Tibial nerve (tissue), 4 donors: Measurements from ENCODE around the gene SRRD. TPM values are rescaled to one million over a fixed set of nuclear protein-coding genes. Genes with fewer than 3 reads are reported as not detected.

Experiments
- DNase-seq, 2 donors: peaks; one replicate each; pipeline ENCODE4 v3.0.0-alpha.2; 2019; ENCODE audit warnings: low spot score in 2 of 2
- H3K27ac ChIP-seq, 4 donors: fragments of 200-600 bp; sonication (generic) in 3 of 4; one replicate each; pipeline ENCODE4 v1.5.1; 2017 to 2019; ENCODE audit warnings: mild to moderate bottlenecking in 1 of 4
- H3K27me3 ChIP-seq, 2 donors: fragments of 200-600 bp; sonication (generic) in 1 of 2; one replicate each; pipeline versions ENCODE4 v1.5.1 to v1.6.0; 2017 to 2019
- H3K36me3 ChIP-seq, 3 donors: fragments of 200-600 bp; sonication (generic); one replicate each; pipeline ENCODE4 v1.5.1; 2018 to 2019
- H3K4me1 ChIP-seq, 4 donors: fragments of 200-600 bp; sonication (generic) in 3 of 4; one replicate each; pipeline ENCODE4 v1.5.1; 2017 to 2019
- H3K4me3 ChIP-seq, 4 donors: fragments of 200-600 bp; sonication (generic) in 3 of 4; one replicate each; pipeline ENCODE4 v1.5.1; 2017 to 2019; ENCODE audit warnings: mild to moderate bottlenecking in 1 of 4, moderate library complexity in 1 of 4
- H3K9me3 ChIP-seq, 4 donors: fragments of 200-600 bp; sonication (generic) in 3 of 4; one replicate each; pipeline ENCODE4 v1.5.1; 2017 to 2019
- CTCF ChIP-seq, 5 experiments: fragments of 200-600 bp in 3 of 5; fragments of 450-650 bp in 2 of 5; sonication (generic) in 3 of 5; IDR thresholded peaks; one replicate each; pipeline ENCODE4 v1.5.1; 2016 to 2019; ENCODE audit warnings: antibody characterized with exemption in 5 of 5, mild to moderate bottlenecking in 3 of 5, moderate library complexity in 2 of 5
- EP300 ChIP-seq, 2 donors: sonication (generic); formaldehyde crosslinking; IDR thresholded peaks; one replicate each; pipeline ENCODE4 v1.6.1; 2017; ENCODE audit warnings: antibody characterized with exemption in 2 of 2, mild to moderate bottlenecking in 1 of 2
- POLR2A ChIP-seq, 2 donors: fragments of 450-650 bp; IDR thresholded peaks; one replicate each; pipeline ENCODE4 v1.6.1; 2017; ENCODE audit warnings: antibody characterized with exemption in 2 of 2, mild to moderate bottlenecking in 2 of 2, moderate library complexity in 2 of 2
- WGBS, 2 donors: methylation state at CpG; one replicate each; pipeline ENCODE4 v1.1.5; 2018; 5-methylcytosine and 5-hydroxymethylcytosine counted together
- total RNA-seq, 4 donors: library from RNA; depleted of rRNA; stranded (reverse); fragments of >200 nt; gene quantifications; one replicate each; pipeline ENCODE4 v1.1.0, GENCODE V29; 2016

The SRRD gene
- total RNA-seq, 4 donors from 2014 or later = 9.0 to 17.7 (median 10.4) TPM

GRCh38 chr22:26529345-26529744 is 45.7 kb downstream of the SRRD start:
- peak in 1 of 2 donors; percentile 16 for TF ChIP-seq EP300 (IDR thresholded peaks at IDR 0.05)
- no peak for TF ChIP-seq CTCF (IDR thresholded peaks at IDR 0.05)
- H3K27me3 ChIP-seq = no peaks in the 10 kb centered on the region
- DNase-seq = no peak
- H3K27ac ChIP-seq = no peak overlapping the region
- H3K36me3 ChIP-seq = peaks cover 0 to 76% (median 5%) of the 10 kb centered on the region in 3 donors
- no peaks in the 10 kb centered on the region for H3K9me3 ChIP-seq
- 68 to 72% methylated on average over 2 of the region's 2 CpGs for WGBS, 2 donors
- no peaks in the 10 kb centered on the region for H3K4me1 ChIP-seq
- H3K4me3 ChIP-seq = no peak overlapping the region

GRCh38 chr22:26534171-26534855 is 50.6 kb downstream of the SRRD start:
- Histone ChIP-seq H3K27ac (no peak overlapping the region), H3K27me3 (no peaks in the 10 kb centered on the region), H3K36me3 (peaks cover 0 to 71% (median 5%) of the 10 kb centered on the region in 3 donors), H3K4me1 (no peaks in the 10 kb centered on the region), H3K4me3 (no peak overlapping the region), H3K9me3 (no peaks in the 10 kb centered on the region)
- WGBS, 2 donors = 81 to 84% methylated on average over 7 of the region's 7 CpGs
- TF ChIP-seq EP300 (IDR thresholded peaks at IDR 0.05) (no peak), POLR2A (IDR thresholded peaks at IDR 0.05) (no peak), CTCF (IDR thresholded peaks at IDR 0.05) (no peak)
- no peak for DNase-seq

GRCh38 chr22:26534874-26535602 is 51.4 kb downstream of the SRRD start:
- no peak for DNase-seq
- Histone ChIP-seq H3K4me1 (no peaks in the 10 kb centered on the region), H3K9me3 (no peaks in the 10 kb centered on the region), H3K27ac (peak overlapping the region in 2 of 4 donors; percentile 26 to 55), H3K36me3 (peaks cover 0 to 70% (median 5%) of the 10 kb centered on the region in 3 donors), H3K4me3 (no peak overlapping the region), H3K27me3 (no peaks in the 10 kb centered on the region)
- 64 to 65% methylated on average over 13 of the region's 13 CpGs for WGBS, 2 donors
- TF ChIP-seq CTCF (IDR thresholded peaks at IDR 0.05) (no peak), EP300 (IDR thresholded peaks at IDR 0.05) (peak in 1 of 2 donors; percentile 9), POLR2A (IDR thresholded peaks at IDR 0.05) (no peak)

GRCh38 chr22:26535603-26535908 is 51.9 kb downstream of the SRRD start:
- peak overlapping the region in 1 of 4 donors; percentile 55 for H3K27ac ChIP-seq
- 97 to 98% methylated on average over 3 of the region's 3 CpGs for WGBS, 2 donors
- no peak overlapping the region for H3K4me3 ChIP-seq
- no peak for DNase-seq
- no peaks in the 10 kb centered on the region for H3K4me1 ChIP-seq
- no peaks in the 10 kb centered on the region for H3K9me3 ChIP-seq
- no peaks in the 10 kb centered on the region for H3K27me3 ChIP-seq
- TF ChIP-seq CTCF (IDR thresholded peaks at IDR 0.05) (no peak), EP300 (IDR thresholded peaks at IDR 0.05) (no peak), POLR2A (IDR thresholded peaks at IDR 0.05) (no peak)
- peaks cover 0 to 71% (median 5%) of the 10 kb centered on the region in 3 donors for H3K36me3 ChIP-seq

- TF ChIP-seq POLR2A (IDR thresholded peaks at IDR 0.05) = no peak
- TF ChIP-seq EP300 (IDR thresholded peaks at IDR 0.05) = no peak
- TF ChIP-seq CTCF (IDR thresholded peaks at IDR 0.05) = no peak
- Histone ChIP-seq H3K36me3 (peaks cover 0 to 71% (median 5%) of the 10 kb centered on the region in 3 donors), H3K27ac (no peak overlapping the region), H3K27me3 (no peaks in the 10 kb centered on the region), H3K4me3 (no peak overlapping the region), H3K4me1 (no peaks in the 10 kb centered on the region), H3K9me3 (no peaks in the 10 kb centered on the region)
- WGBS, 2 donors = 91 to 95% methylated on average over 12 of the region's 12 CpGs
- no peak for DNase-seq
Observed at GRCh38 chr22:26536056-26536761, 52.5 kb downstream of the SRRD start.
